Endothelial cell of umbilical vein (primary cell): ENCODE data around the gene POMP.

Experiments used
- CTCF ChIP-seq, 2 donors: IDR thresholded peaks; 1 replicate in 1 of 2; 2 replicates in 1 of 2; pipeline ENCODE4 v1.5.1; 2011; ENCODE audit warnings: low read length in 2 of 2, mild to moderate bottlenecking in 2 of 2, moderate library complexity in 2 of 2, control low read depth in 1 of 2, inconsistent platforms in 1 of 2, low read depth in 1 of 2; ENCODE audit not compliant: insufficient read depth in 1 of 2; ENCODE audit errors: extremely low read depth in 1 of 2
- EZH2 ChIP-seq: IDR thresholded peaks from 2 replicates; pipeline ENCODE4 v1.6.1; 2012; ENCODE audit warnings: borderline replicate concordance, low read depth, mild to moderate bottlenecking, moderate library complexity, low read length, inconsistent platforms; ENCODE audit not compliant: severe bottlenecking
- FOS ChIP-seq: IDR thresholded peaks from 2 replicates; pipeline ENCODE4 v1.6.1; 2011; ENCODE audit warnings: mild to moderate bottlenecking, low read length, moderate library complexity, borderline replicate concordance; ENCODE audit not compliant: insufficient read depth
- GATA2 ChIP-seq: IDR thresholded peaks from 2 replicates; pipeline ENCODE4 v1.7.0; 2011; ENCODE audit warnings: low read depth, mild to moderate bottlenecking, moderate library complexity, mixed read lengths, low read length; ENCODE audit not compliant: insufficient read length, insufficient read depth
- JUN ChIP-seq: IDR thresholded peaks from 2 replicates; pipeline ENCODE4 v1.6.1; 2011; ENCODE audit warnings: borderline replicate concordance, low read depth; ENCODE audit not compliant: insufficient read length, insufficient read depth
- MAX ChIP-seq: IDR thresholded peaks from 2 replicates; pipeline ENCODE4 v1.6.1; 2011; ENCODE audit not compliant: insufficient read depth, insufficient read length
- MYC ChIP-seq: IDR thresholded peaks from one replicate; pipeline ENCODE4 v1.6.1; 2011; ENCODE audit warnings: mild to moderate bottlenecking, low read depth, low read length
- POLR2A ChIP-seq: IDR thresholded peaks from 2 replicates; pipeline ENCODE4 v1.6.1; 2012; ENCODE audit warnings: low read depth, mild to moderate bottlenecking, control low read depth, low read length
- POLR2AphosphoS5 ChIP-seq: IDR thresholded peaks from 2 replicates; pipeline ENCODE4 v1.6.1; 2012; ENCODE audit warnings: low read depth, mild to moderate bottlenecking, control low read depth, low read length, moderate library complexity; ENCODE audit not compliant: insufficient read depth

- TF ChIP-seq POLR2A (no peak), CTCF (IDR thresholded peaks at IDR 0.05; ENCODE audit: extremely low read depth in 1 of 2, insufficient read depth in 1 of 2, low read depth in 1 of 2, low read length in 2 of 2) (no peak), POLR2AphosphoS5 (no peak), MYC (no peak), FOS (no peak), JUN (no peak), EZH2 (no peak), MAX (no peak), GATA2 (no peak)
Measured at GRCh38 chr13:28685892-28686291, 27.0 kb downstream of the POMP start.
